Hematopoietic multipotent progenitor cell treated with erythropoietin and hydrocortisone succinate and interleukin-3 and kit ligand, for 8 days (in vitro differentiated cells): Measurements from ENCODE around the gene CCDC86.
A peak's percentile ranks its signal among the peaks of the same experiment; 100 is the strongest.

ENCODE experiments used
- DNase-seq: peaks from one replicate; pipeline ENCODE4 v3.0.0-alpha.2; 2015

Gene CCDC86

DNA sequence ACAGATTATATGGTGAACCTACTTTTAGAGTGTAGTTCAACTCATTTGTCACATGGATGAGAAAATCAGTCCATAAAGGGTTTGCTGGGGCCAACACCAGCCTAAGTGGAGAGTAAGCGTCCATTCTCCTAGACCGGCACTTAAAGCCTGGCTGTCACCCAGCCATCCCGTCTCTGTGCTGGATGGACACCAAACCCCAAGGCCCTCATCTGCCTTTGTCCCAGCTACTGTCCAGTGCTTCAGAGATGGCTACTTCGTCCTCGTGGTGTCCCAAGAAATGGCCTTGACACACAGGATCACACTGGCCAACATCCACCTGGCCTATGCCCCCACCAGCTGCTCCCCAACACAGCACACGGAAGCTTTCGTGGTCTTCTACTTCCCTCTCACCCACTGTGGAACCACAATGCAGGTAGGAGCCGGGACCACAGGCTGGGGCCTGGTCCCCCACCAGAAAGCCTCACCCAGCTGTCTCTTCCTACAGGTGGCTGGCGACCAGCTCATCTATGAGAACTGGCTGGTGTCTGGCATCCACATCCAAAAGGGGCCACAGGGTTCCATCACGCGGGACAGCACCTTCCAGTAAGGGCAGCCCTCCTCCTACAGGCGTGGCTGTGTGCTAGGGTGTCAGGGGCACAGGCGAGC, 28.9 kb downstream of the CCDC86 start:
- DNase-seq, result no peak

GRCh38 chr11:60871378-60872061, 29.6 kb downstream of the CCDC86 start:
- no peak for DNase-seq

GRCh38 chr11:60872124-60872960, 30.4 kb downstream of the CCDC86 start:
- DNase-seq, result no peak

- DNase-seq, result no peak
Measured at GRCh38 chr11:60872961-60873524, 31.1 kb downstream of the CCDC86 start.

DNA sequence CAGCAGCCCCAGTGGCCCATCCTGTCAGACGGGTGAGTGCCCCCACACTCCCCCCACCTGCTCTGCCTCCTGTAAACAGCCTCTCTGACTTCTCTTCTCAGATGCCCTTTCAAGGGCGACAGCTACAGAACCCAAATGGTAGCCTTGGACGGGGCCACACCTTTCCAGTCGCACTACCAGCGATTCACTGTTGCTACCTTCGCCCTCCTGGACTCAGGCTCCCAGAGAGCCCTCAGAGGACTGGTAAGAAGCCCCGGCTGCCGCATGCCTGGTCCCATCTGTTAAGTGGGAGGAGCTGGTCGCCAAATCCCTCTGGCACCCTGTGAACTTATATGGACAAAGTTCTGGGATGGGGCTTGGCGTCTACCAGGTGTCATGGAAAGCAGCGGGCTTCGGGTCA, 31.6 kb downstream of the CCDC86 start:
- no peak for DNase-seq

DNA sequence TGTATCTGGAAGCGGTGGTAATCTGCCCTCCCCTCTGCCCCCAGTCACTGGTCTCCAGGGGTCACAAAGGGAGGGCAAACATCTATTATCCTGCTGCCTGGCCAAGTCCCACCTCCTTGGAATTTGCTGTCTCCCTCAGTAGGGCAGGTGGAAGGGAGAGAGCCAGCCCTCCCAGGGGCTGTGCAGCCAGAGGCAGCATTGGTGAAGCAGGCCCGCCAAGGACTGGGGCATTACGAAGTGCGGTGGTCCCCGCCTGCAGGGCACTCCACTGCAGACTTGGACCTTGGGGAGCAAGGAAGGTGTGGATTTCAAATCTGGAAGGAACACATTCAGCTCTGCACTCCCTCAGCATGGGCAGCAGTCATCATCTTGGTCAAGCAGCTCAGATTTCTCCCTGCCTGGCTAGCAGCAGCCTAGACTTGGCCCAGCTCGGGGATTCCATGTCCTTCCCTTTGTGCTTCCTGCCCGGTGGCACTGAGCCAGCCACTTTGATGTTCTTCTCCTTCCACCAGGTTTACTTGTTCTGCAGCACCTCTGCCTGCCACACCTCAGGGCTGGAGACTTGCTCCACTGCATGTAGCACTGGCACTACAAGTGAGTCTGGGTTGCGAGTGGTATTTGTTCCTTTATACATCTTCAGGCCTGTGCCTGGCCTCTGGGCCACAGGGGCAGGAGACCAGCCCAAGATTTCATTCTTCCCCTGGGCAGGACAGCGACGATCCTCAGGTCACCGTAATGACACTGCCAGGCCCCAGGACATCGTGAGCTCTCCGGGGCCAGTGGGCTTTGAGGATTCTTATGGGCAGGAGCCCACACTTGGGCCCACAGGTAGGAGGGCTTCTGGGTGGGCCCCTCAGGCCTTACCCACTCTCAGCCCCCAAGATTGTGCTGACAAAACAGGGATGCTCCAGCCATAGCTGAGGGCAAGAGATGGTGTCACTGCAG, 32.8 kb downstream of the CCDC86 start:
- no peak for DNase-seq

DNA sequence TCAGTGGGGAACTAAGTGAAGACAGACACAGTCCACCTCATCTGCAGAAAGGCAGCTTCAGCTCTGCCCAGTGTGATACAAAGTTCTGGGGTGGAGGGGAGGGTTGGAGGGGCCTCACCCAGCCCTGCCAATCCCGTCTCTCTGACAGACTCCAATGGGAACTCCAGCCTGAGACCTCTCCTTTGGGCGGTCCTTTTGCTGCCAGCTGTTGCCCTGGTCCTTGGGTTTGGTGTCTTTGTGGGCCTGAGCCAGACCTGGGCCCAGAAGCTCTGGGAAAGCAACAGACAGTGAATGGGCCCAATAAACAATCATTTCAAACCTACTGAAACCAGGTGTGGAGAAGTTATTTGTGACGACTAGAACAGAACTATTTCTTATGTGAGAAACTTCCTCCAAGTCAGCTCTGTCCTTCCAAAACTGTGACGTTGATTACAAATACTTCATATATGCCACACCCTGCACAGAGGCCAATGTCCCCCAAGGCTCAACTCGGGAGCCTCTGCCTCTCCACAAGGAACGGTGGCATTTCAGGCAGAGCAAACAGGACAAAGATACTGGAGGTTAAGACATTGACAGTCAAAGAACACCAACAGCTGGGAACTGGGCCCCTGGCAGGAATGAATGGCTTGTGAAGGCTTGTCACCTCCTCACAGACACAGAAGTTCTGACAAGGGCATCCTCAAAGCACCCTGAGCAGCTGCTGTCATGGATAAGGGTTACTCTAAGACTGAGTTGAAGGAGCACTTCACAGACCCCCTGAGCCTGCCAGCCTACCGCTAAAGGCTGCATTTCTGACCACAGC, 33.7 kb downstream of the CCDC86 start:
- no peak for DNase-seq

- DNase-seq, result no peak
Measured at GRCh38 chr11:60876168-60876485, 34.2 kb downstream of the CCDC86 start.

- DNase-seq, result no peak
Measured at GRCh38 chr11:60878245-60879101, 36.6 kb downstream of the CCDC86 start.

- DNase-seq, result no peak
Measured at GRCh38 chr11:60879104-60879503, 37.2 kb downstream of the CCDC86 start.

DNA sequence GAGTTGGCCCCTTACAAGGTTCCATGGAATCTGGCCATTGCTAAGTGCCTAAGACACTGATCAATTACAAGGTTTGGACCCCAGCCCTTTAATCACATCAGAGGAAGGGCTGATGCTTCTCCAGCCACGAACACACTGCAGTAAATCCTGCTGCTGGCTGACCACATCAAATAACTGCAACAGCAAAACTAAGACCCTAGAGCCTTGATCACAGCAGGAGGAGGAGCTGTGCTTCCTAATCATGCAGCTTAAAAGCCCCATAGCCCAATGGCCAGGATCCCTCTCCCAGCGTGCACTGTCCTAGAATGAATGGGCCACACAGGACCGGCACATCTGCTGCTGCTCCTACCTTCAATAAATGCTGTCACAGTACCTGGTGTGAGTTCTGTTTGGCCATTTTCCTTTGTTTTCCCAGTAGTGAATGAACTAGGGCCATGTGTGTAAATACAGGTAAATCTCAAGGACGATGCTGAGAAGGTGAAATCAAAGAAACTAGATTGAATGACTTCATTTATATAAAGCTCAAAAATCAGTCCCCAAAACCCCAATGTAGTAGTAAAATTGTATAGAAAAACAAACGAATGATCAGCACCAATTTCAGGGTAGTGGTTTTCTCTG, 38.2 kb downstream of the CCDC86 start:
- no peak for DNase-seq

GRCh38 chr11:60880643-60881282, 38.9 kb downstream of the CCDC86 start:
- DNase-seq, result no peak

- peak; percentile 74 for DNase-seq
Measured at GRCh38 chr11:60887556-60887955, 45.6 kb downstream of the CCDC86 start.

- peak; percentile 28 for DNase-seq
Measured at GRCh38 chr11:60889869-60890311, 48.0 kb downstream of the CCDC86 start.

DNA sequence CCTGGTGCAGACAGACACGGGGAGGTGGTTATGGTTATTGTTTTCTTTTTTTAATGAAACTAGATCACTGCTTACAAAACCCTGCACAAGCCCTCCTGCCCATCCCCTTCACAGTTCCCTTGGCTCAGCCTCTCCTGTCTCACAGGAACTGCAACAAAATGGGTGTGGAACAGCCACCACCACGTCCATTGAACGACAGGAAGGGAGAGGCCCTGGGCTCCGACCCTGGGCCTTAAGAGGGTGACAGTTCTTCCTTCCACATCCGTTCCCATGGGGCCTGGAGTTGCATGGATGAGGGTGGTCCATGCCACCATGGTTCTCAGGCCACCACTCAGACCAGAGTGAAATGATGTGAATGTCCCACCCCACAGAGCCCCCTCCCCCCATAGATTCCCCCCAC, 48.8 kb downstream of the CCDC86 start:
- DNase-seq, result peak; percentile 57

GRCh38 chr11:60891103-60891741, 49.3 kb downstream of the CCDC86 start:
- DNase-seq, result peak; percentile 95

- DNase-seq, result no peak
Measured at GRCh38 chr11:60895687-60896086, 53.8 kb downstream of the CCDC86 start.

- no peak for DNase-seq
Measured at GRCh38 chr11:60897496-60897895, 55.6 kb downstream of the CCDC86 start.
